PC-3 (cell line): ENCODE measurements around the gene SH2D1A. TPM values are rescaled to one million over a fixed set of nuclear protein-coding genes. Genes with fewer than 3 reads are reported as not detected.
"Not testable (repeated sequence)": the region's sequence is repeated elsewhere in the genome, so short reads cannot be mapped to it uniquely, and the experiment has no call there.

Source experiments
- ATAC-seq: fragments of 200-7000 bp; cut with Tn5 transposase; 2 replicates; pipeline ENCODE4 v1.9.1; 2020; ENCODE audit warnings: mild to moderate bottlenecking, moderate library complexity
- Bru-seq: library from RNA; stranded (reverse); fragments of 400-500 nt; gene quantifications from one replicate; lab custom pipeline; 2021; lab: Mats Ljungman, UMichigan
- BruChase-seq, 2 experiments: library from RNA; stranded (reverse); fragments of 400-500 nt; gene quantifications; one replicate each; lab custom pipeline; 2021; lab: Mats Ljungman, UMichigan
- BruUV-seq: library from RNA; stranded (reverse); fragments of 400-500 nt; replicated peaks from 2 replicates; lab custom pipeline; 2021; lab: Mats Ljungman, UMichigan
- CTCF ChIA-PET: fragments of 300-600 bp; sonication (Branson Sonifier 250); formaldehyde crosslinking; loops from one replicate; lab custom pipeline; 2022; ENCODE audit warnings: antibody characterized with exemption; lab: Charles Lee
- POLR2A ChIA-PET: fragments of 300-600 bp; sonication (Branson Sonifier 250); formaldehyde crosslinking; loops from one replicate; lab custom pipeline; 2022; ENCODE audit warnings: antibody characterized with exemption; ENCODE audit not compliant: unreplicated experiment; lab: Charles Lee
- DNase-seq: peaks from one replicate; pipeline ENCODE4 v3.0.0-alpha.2; 2015
- H2AFZ ChIP-seq: fragments of 300-600 bp; sonication (generic); 2 replicates; pipeline ENCODE4 v1.6.0; 2016; ENCODE audit warnings: antibody characterized with exemption, low read length
- H3F3A ChIP-seq: fragments of 300-600 bp; sonication (generic); one replicate; pipeline ENCODE4 v1.6.0; 2017; ENCODE audit warnings: antibody characterized with exemption, low read length, control low read depth, mild to moderate bottlenecking; ENCODE audit not compliant: unreplicated experiment
- H3K27ac ChIP-seq: fragments of 300-600 bp; sonication (generic); 2 replicates; pipeline ENCODE4 v1.5.1; 2016; ENCODE audit warnings: mild to moderate bottlenecking, low read length
- H3K27me3 ChIP-seq: fragments of 300-600 bp; sonication (generic); 2 replicates; pipeline ENCODE4 v1.6.1; 2016; ENCODE audit warnings: low read length, mixed read lengths
- H3K36me3 ChIP-seq: fragments of 300-600 bp; sonication (generic); 2 replicates; pipeline ENCODE4 v1.6.1; 2016; ENCODE audit warnings: low read depth, mixed run types, low read length, mixed read lengths
- H3K4me1 ChIP-seq: fragments of 300-600 bp; sonication (generic); 2 replicates; pipeline ENCODE4 v1.5.1; 2016; ENCODE audit warnings: low read length; ENCODE audit not compliant: insufficient read depth
- H3K4me2 ChIP-seq: fragments of 300-600 bp; sonication (generic); 2 replicates; pipeline ENCODE4 v1.6.0; 2016; ENCODE audit warnings: low read length
- H3K4me3 ChIP-seq: fragments of 300-600 bp; sonication (generic); 2 replicates; pipeline ENCODE4 v1.5.1; 2016; ENCODE audit warnings: mild to moderate bottlenecking, low read length, mixed read lengths
- H3K79me2 ChIP-seq: fragments of 300-600 bp; sonication (generic); 2 replicates; pipeline ENCODE4 v1.6.1; 2017; ENCODE audit warnings: low read length, mixed read lengths
- H3K9ac ChIP-seq: fragments of 300-600 bp; sonication (generic); 2 replicates; pipeline ENCODE4 v1.6.0; 2016; ENCODE audit warnings: mild to moderate bottlenecking, low read length
- H3K9me2 ChIP-seq: fragments of 300-600 bp; sonication (generic); replicated peaks from 2 replicates; pipeline ENCODE4 v1.6.1; 2016; ENCODE audit warnings: mixed run types, low read length, mixed read lengths
- H3K9me3 ChIP-seq: fragments of 300-600 bp; sonication (generic); 2 replicates; pipeline ENCODE4 v1.6.1; 2016; ENCODE audit warnings: low read length, mixed read lengths
- H4K20me1 ChIP-seq: fragments of 300-600 bp; sonication (generic); 2 replicates; pipeline ENCODE4 v1.6.1; 2016; ENCODE audit warnings: low read length, mixed read lengths
- CTCF ChIP-seq: fragments of 300-600 bp; sonication (generic); conservative IDR thresholded peaks from 2 replicates; pipeline ENCODE4 v1.5.1; 2017; ENCODE audit warnings: antibody characterized with exemption, low read depth, mild to moderate bottlenecking, low read length
- EZH2 ChIP-seq: fragments of 300-600 bp; sonication (generic); IDR thresholded peaks from one replicate; pipeline ENCODE4 v1.6.1; 2017; ENCODE audit warnings: antibody characterized with exemption, mild to moderate bottlenecking, low read length; ENCODE audit not compliant: unreplicated experiment
- EZH2phosphoT487 ChIP-seq: fragments of 300-600 bp; sonication (generic); IDR thresholded peaks from 2 replicates; pipeline ENCODE4 v1.6.1; 2018; ENCODE audit warnings: mild to moderate bottlenecking, antibody characterized with exemption, low read length, borderline replicate concordance
- intact Hi-C: fragments of 100-400 bp; cut with micrococcal nuclease; formaldehyde crosslinking; loops from 2 replicates; pipeline ENCODE4 v1.9.0; 2023
- long read RNA-seq: library from polyadenylated mRNA; unstranded; transcript quantifications from one replicate; pipeline ENCODE4 v2.0.0, GENCODE V29; 2021; ENCODE audit not compliant: unreplicated experiment
- total RNA-seq: library from RNA; depleted of rRNA; stranded (reverse); fragments of >200 nt; gene quantifications from 2 replicates; pipeline ENCODE4 v1.2.3, GENCODE V29; 2014; rRNA removed

SH2D1A gene
- total RNA-seq (0.12 TPM in 1 of 2 replicates, not detected in the other), Bru-seq, nascent RNA (percentile 25 among the genes with signal in this experiment), BruChase-seq, experiment 1, labeled RNA remaining after a 6-hour chase (percentile 25 among the genes with signal in this experiment), BruChase-seq, experiment 2, labeled RNA remaining after a 2-hour chase (percentile 32 among the genes with signal in this experiment)
- long read RNA-seq, partial matches to known transcripts = 0 of 1 reads
- long read RNA-seq, other reads (novel, unspliced or antisense) = 1 of 1 reads

GRCh38 chrX:124346117-124346876, at the start of gene SH2D1A:
SH2D1A (plus strand) TSS chrX:124346563; CDS start chrX:124346643, 80 bp downstream.
- Histone ChIP-seq H3K27ac (no peak within 1 kb of the TSS), H2AFZ (no peak within 1 kb of the TSS)
- no peak for ATAC-seq

DNA sequence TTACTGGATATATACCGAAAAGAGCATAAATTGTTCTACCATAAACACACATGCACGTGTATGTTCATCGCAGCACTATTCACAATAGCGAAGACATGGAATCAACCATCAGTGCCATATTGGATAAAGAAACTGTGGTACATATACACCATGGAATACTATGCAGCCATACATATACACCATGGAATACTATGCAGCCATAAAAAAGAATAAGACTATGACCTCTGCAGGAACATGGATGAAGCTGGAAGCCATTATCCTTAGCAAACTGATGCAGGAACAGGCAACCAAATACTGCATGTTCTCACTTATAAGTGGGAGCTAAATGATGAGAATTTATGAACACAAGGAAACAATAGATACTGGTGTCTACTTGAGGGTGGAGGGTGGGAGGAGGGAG, 47.0 kb upstream of the SH2D1A start:
- not testable (repeated sequence) for H3K27ac ChIP-seq
- intact Hi-C loops = loop anchor here (10.0 kb wide), 1 partner anchor 55 kb away; no protein-coding TSS in a partner anchor

More at GRCh38 chrX:124346117-124346876, at the start of gene SH2D1A:
- no peak for TF ChIP-seq CTCF
- no peak for TF ChIP-seq EZH2phosphoT487
- no peak for TF ChIP-seq EZH2
- no peak within 1 kb of the TSS for H3K9ac ChIP-seq
- ChIA-PET POLR2A (no interaction called here), CTCF (no interaction called here)
- no peaks in the 10 kb centered on the region for H4K20me1 ChIP-seq
- no peaks in the 10 kb centered on the region; the same call in 1 of the 2 replicates for H3K4me1 ChIP-seq
- no peaks in the 10 kb centered on the region for H3K36me3 ChIP-seq
- BruUV-seq = no TSS peak
- H3K4me2 ChIP-seq = no peak within 1 kb of the TSS
- intact Hi-C loops = no loop called here
- H3K27me3 ChIP-seq = no peaks in the 10 kb centered on the region
- H3K79me2 ChIP-seq = no peaks in the 10 kb centered on the region
- no peaks in the 10 kb centered on the region for H3K9me3 ChIP-seq
- H3F3A ChIP-seq = no peaks in the 10 kb centered on the region
- H3K4me3 ChIP-seq = no peak within 1 kb of the TSS
- no peaks in the 10 kb centered on the region for H3K9me2 ChIP-seq
- DNase-seq = no peak

GRCh38 chrX:124300405-124300804, 46.0 kb upstream of the SH2D1A start:
- Histone ChIP-seq H3K79me2 (no peaks in the 10 kb centered on the region), H3K9me3 (no peaks in the 10 kb centered on the region), H2AFZ (no peak overlapping the region), H3F3A (no peaks in the 10 kb centered on the region), H3K36me3 (no peaks in the 10 kb centered on the region), H3K4me3 (no peak overlapping the region), H3K27me3 (no peaks in the 10 kb centered on the region), H3K4me1 (no peaks in the 10 kb centered on the region), H3K9ac (no peak overlapping the region), H3K27ac (no peak overlapping the region), H4K20me1 (no peaks in the 10 kb centered on the region), H3K4me2 (no peak overlapping the region), H3K9me2 (no peaks in the 10 kb centered on the region)
- DNase-seq (no peak), ATAC-seq (no peak)
- ChIA-PET POLR2A (no interaction called here), CTCF (no interaction called here)
- no peak for TF ChIP-seq CTCF
- no peak for TF ChIP-seq EZH2phosphoT487
- TF ChIP-seq EZH2 = no peak
- BruUV-seq = no TSS peak
- intact Hi-C loops = no loop called here

More for the DNA sequence above, 47.0 kb upstream of the SH2D1A start:
- ATAC-seq, H3K27me3 ChIP-seq, DNase-seq, CTCF ChIA-PET, POLR2A ChIA-PET, H3K9ac ChIP-seq, BruUV-seq, H3K79me2 ChIP-seq, H3K9me3 ChIP-seq, H3K4me1 ChIP-seq, H3K36me3 ChIP-seq, H3K4me3 ChIP-seq, H4K20me1 ChIP-seq, H3K4me2 ChIP-seq, H3K9me2 ChIP-seq, H2AFZ ChIP-seq, H3F3A ChIP-seq: not testable (repeated sequence)
